ENCODE results near the gene PPM1N. TPM values are rescaled to one million over a fixed set of nuclear protein-coding genes. Genes with fewer than 3 reads are reported as not detected.
A peak's percentile ranks its signal among the peaks of the same experiment; 100 is the strongest.

Gene PPM1N
- total RNA-seq, 6 experiments from 2014 or later, result 0.80 to 1.3 (median 1.1) TPM

DNA sequence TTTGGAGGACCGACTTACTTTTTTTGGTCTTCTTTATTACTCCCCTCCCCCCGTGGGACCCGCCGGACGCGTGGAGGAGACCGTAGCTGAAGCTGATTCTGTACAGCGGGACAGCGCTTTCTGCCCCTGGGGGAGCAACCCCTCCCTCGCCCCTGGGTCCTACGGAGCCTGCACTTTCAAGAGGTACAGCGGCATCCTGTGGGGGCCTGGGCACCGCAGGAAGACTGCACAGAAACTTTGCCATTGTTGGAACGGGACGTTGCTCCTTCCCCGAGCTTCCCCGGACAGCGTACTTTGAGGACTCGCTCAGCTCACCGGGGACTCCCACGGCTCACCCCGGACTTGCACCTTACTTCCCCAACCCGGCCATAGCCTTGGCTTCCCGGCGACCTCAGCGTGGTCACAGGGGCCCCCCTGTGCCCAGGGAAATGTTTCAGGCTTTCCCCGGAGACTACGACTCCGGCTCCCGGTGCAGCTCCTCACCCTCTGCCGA is 30.0 kb upstream of the PPM1N start:
- Mint-ChIP-seq H3K36me3 (ENCODE audit: low read depth) (peaks cover 11% of the 10 kb centered on the region; the same call in 1 of the 2 replicates), H3K4me3 (peak overlapping the region; percentile 89), H3K27me3 (ENCODE audit: insufficient read depth) (peaks cover 53% of the 10 kb centered on the region), H3K27ac (peak overlapping the region; percentile 93), H3K4me1 (ENCODE audit: low read depth) (peaks cover 43% of the 10 kb centered on the region), H3K9me3 (peaks cover 34% of the 10 kb centered on the region)
- TF ChIP-seq, protein P1, sequence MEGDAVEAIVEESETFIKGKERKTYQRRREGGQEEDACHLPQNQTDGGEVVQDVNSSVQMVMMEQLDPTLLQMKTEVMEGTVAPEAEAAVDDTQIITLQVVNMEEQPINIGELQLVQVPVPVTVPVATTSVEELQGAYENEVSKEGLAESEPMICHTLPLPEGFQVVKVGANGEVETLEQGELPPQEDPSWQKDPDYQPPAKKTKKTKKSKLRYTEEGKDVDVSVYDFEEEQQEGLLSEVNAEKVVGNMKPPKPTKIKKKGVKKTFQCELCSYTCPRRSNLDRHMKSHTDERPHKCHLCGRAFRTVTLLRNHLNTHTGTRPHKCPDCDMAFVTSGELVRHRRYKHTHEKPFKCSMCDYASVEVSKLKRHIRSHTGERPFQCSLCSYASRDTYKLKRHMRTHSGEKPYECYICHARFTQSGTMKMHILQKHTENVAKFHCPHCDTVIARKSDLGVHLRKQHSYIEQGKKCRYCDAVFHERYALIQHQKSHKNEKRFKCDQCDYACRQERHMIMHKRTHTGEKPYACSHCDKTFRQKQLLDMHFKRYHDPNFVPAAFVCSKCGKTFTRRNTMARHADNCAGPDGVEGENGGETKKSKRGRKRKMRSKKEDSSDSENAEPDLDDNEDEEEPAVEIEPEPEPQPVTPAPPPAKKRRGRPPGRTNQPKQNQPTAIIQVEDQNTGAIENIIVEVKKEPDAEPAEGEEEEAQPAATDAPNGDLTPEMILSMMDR (IDR thresholded peaks at IDR 0.05), result no peak
- no peak for DNase-seq

DNA sequence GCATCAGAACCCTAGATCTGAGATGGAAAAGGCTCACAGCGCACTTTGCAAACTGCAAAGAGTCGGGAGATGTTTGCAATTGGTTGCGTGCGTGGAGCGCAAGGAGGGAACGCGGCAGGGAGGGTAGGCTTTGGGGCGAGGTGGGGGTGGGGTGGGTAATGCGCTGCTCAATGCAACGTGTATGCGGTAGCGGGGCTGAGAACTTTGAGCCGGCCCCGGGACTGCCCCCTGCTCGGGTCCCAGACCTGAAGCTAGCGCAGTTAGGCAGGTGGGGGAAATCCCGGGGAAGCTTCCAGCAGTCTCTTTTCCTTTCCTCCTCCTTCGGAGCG is 29.5 kb upstream of the PPM1N start:
- peaks cover 48% of the 10 kb centered on the region for H3K4me1 Mint-ChIP-seq (ENCODE audit: low read depth)
- H3K27me3 Mint-ChIP-seq (ENCODE audit: insufficient read depth), result peaks cover 58% of the 10 kb centered on the region
- peaks cover 38% of the 10 kb centered on the region for H3K9me3 Mint-ChIP-seq
- DNase-seq, result no peak
- H3K27ac Mint-ChIP-seq, result peak overlapping the region; percentile 93
- TF ChIP-seq, protein P1 (IDR thresholded peaks at IDR 0.05), result no peak
- peak overlapping the region; percentile 89 for H3K4me3 Mint-ChIP-seq
- H3K36me3 Mint-ChIP-seq (ENCODE audit: low read depth), result peaks cover 11% of the 10 kb centered on the region; the same call in 1 of the 2 replicates

DNA sequence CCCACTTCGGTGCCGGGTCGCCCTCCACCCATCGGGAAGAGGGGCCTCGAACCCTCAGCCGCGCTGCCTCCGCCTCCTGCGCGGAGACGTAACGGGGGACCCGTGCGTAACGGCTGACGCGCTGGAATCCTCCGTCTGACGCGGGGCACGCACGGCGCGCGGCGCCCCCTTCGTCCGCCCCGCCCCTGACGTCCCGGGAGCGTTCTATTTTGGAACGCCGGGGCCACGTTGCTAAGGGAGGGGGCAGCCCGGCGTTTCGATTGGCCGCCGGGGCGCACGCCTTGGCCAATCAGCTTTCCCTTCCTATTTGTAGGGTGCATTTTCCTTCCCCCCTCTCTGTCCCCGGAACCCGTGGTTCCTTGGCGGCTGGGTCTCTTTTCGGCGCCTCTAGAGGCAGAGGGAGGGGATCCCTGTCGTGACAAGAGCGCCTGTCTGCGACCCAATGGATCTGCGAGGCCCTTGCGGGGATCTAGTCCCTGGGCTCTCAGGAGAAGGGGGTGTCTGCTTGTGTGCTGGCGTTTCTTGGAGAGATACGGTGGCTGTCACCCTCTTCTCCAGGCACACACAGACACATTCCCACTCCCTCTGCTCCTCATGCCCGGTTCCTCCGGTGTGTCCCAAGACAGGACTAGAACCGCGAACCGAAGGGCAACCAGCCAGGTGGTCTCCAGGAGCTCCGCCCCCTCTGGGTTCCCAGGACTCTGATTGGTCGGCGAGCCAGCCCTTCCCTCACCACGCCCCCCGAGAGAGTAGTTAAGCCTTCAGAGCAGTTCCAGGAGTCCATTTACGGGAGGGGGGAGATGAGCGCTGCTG is 28.9 kb upstream of the PPM1N start:
- DNase-seq, result peak; percentile 86
- H3K27me3 Mint-ChIP-seq (ENCODE audit: insufficient read depth), result peaks cover 64% of the 10 kb centered on the region
- H3K9me3 Mint-ChIP-seq, result peaks cover 44% of the 10 kb centered on the region
- peak overlapping the region; percentile 89 for H3K4me3 Mint-ChIP-seq
- TF ChIP-seq, protein P1 (IDR thresholded peaks at IDR 0.05), result peak; percentile 37
- peaks cover 15% of the 10 kb centered on the region for H3K36me3 Mint-ChIP-seq (ENCODE audit: low read depth)
- peak overlapping the region; percentile 93 for H3K27ac Mint-ChIP-seq
- H3K4me1 Mint-ChIP-seq (ENCODE audit: low read depth), result peaks cover 54% of the 10 kb centered on the region

DNA sequence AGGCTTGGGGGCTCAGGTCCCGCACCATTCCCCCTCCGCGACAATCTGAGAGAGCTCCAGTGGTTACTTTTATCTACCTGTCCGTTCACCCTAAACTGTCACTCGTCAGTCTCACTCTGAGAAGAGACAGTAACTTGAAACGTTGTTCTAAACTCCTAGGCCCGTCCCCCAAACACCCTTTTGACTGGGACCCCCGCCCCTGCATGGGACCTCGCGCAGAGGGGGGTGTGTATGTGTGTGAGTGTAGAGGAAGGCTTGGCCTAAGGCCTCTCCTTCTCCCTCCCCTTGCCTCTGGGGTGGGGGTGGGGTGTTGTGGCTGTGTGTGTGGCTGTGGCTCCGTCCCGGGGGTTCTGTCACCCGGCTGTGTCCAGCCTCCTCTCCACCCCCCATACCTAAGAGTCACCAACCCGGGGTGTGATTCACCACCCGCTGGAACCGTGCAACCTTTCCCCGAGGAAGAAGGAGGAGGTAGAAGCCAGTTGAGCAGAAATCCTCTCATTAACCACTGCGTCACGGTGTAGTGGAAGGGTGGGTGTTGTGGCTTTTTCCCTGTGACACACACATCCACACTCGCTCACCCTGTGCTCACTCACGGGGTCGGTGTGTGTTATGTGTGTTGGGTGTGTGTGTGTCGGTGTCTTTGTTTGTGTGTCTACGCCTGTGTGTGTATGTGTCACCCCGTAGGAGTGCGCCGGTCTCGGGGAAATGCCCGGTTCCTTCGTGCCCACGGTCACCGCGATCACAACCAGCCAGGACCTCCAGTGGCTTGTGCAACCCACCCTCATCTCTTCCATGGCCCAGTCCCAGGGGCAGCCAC is 28.1 kb upstream of the PPM1N start:
- peaks cover 62% of the 10 kb centered on the region for H3K4me1 Mint-ChIP-seq (ENCODE audit: low read depth)
- H3K9me3 Mint-ChIP-seq, result peaks cover 52% of the 10 kb centered on the region
- peaks cover 72% of the 10 kb centered on the region for H3K27me3 Mint-ChIP-seq (ENCODE audit: insufficient read depth)
- peak overlapping the region; percentile 93 for H3K27ac Mint-ChIP-seq
- TF ChIP-seq, protein P1 (IDR thresholded peaks at IDR 0.05), result no peak
- peak; percentile 87 for DNase-seq
- H3K36me3 Mint-ChIP-seq (ENCODE audit: low read depth), result peaks cover 23% of the 10 kb centered on the region
- peak overlapping the region; percentile 89 for H3K4me3 Mint-ChIP-seq

DNA sequence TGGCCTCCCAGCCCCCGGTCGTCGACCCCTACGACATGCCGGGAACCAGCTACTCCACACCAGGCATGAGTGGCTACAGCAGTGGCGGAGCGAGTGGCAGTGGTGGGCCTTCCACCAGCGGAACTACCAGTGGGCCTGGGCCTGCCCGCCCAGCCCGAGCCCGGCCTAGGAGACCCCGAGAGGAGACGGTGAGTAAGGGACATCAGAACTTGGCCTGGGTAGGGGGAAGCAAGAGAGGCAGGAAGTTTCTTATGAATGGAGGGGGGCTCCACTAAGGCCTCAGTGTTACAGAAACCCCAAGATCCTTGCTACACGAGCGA is 27.5 kb upstream of the PPM1N start:
- H3K4me3 Mint-ChIP-seq, result peak overlapping the region; percentile 89
- no peak for DNase-seq
- TF ChIP-seq, protein P1 (IDR thresholded peaks at IDR 0.05), result no peak
- peak overlapping the region; percentile 93 for H3K27ac Mint-ChIP-seq
- peaks cover 78% of the 10 kb centered on the region for H3K27me3 Mint-ChIP-seq (ENCODE audit: insufficient read depth)
- H3K9me3 Mint-ChIP-seq, result peaks cover 58% of the 10 kb centered on the region
- peaks cover 27% of the 10 kb centered on the region for H3K36me3 Mint-ChIP-seq (ENCODE audit: low read depth)
- peaks cover 68% of the 10 kb centered on the region for H3K4me1 Mint-ChIP-seq (ENCODE audit: low read depth)
